GM12873 (cell line): ENCODE measurements around the gene OSBPL6.

Experiments used
- TF ChIP-seq, protein P1 (sequence below): IDR thresholded peaks from 2 replicates; pipeline ENCODE4 v1.5.1; 2012; ENCODE audit warnings: low read depth, mild to moderate bottlenecking, moderate library complexity, low read length, control low read depth; ENCODE audit not compliant: insufficient read depth; ENCODE audit errors: missing control alignments

OSBPL6 gene

DNA sequence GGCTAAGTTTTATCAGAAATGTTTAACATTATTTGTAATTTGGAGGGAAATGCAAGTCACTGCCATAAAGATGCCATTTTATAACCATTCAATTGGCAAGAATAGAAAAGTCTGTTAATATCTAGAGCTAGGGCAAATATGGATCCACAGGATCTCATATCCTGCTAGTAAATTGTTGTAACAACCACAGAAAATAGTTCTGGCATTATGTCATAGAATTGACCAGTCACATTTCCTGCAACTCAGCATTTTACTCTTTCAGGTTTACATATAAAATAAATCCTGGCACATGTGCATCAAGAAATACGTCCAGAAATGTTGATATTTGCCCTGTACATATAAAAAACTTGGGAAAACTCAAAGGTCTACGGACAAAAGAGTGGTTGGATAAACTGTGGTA is 32.9 kb downstream of the OSBPL6 start:
- TF ChIP-seq, protein P1, sequence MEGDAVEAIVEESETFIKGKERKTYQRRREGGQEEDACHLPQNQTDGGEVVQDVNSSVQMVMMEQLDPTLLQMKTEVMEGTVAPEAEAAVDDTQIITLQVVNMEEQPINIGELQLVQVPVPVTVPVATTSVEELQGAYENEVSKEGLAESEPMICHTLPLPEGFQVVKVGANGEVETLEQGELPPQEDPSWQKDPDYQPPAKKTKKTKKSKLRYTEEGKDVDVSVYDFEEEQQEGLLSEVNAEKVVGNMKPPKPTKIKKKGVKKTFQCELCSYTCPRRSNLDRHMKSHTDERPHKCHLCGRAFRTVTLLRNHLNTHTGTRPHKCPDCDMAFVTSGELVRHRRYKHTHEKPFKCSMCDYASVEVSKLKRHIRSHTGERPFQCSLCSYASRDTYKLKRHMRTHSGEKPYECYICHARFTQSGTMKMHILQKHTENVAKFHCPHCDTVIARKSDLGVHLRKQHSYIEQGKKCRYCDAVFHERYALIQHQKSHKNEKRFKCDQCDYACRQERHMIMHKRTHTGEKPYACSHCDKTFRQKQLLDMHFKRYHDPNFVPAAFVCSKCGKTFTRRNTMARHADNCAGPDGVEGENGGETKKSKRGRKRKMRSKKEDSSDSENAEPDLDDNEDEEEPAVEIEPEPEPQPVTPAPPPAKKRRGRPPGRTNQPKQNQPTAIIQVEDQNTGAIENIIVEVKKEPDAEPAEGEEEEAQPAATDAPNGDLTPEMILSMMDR: no peak

DNA sequence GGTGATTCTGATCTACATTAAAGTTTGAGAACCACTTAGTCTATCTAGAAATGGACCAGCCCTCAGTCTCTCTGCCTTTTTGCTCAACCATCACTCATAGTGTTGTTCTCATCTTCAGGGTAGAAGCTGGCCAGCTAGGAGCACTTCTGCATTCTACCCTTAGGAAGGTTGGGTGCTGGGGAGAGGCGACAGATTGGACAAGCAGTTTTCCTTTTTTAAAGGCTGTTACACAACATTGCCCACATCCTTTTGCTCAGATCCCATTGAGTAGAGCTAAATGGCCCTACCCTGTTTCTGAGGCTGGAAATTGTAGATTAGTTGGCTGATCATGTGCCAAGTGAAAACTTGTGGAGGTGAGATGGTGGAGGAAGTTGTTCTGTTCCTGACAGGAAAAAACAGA is 35.6 kb downstream of the OSBPL6 start:
- TF ChIP-seq, protein P1: no peak

DNA sequence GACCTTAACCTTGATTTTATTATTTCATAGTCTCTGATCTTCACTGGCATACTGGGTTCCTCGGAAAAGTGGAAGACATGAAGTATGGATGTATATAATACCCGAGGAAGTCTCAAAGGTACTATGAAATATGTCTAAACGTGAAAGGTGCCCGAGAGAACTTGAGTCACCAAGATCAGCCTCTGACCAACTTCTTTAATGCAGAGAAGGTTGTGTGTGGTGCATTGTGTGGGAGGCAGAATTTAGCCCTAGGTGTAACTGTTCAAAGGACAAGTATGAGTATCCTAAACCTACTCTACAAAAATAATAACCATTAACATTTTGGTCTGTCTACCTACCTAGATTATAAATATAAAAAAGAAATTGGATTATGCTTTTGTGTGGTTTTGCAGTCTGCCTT is 36.1 kb downstream of the OSBPL6 start:
- TF ChIP-seq, protein P1: no peak

DNA sequence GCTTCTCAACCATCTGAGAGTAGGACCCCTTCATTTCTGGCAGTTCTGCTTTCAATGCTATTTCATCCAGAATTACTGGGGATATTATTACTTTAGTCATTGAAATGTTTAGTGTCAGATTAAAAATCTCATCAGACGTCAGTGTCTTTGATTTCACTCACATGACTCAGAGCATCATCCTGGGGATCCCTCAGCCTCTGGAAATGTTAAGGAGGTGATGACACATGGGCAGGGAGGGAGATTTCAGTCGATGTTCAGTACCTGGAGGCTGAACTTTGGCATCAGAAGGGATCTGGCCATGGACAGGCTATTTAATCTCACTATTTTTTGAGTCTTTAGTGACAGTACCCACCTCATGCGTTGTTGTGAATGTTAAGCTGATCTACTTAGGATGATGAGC is 39.1 kb downstream of the OSBPL6 start:
- TF ChIP-seq, protein P1: no peak

DNA sequence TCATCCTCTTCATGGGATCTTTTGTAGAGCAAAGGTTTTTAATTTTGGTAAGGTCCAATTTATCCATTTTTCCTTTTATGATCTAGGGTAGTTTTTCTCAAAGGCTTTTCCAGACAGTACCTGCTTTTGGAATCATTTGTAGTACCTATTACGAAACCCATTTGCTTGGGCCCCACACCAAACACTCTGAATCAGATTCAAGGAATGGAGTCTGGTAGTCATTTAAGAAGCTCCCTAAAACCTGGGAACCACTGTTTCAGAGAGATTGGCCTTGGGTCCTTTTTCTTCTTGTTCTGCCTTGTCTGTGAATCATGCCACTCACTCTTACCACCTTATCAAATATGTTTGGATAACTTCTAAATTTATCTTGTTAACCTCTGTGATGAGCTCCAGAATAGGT is 40.3 kb downstream of the OSBPL6 start:
- TF ChIP-seq, protein P1: no peak

DNA sequence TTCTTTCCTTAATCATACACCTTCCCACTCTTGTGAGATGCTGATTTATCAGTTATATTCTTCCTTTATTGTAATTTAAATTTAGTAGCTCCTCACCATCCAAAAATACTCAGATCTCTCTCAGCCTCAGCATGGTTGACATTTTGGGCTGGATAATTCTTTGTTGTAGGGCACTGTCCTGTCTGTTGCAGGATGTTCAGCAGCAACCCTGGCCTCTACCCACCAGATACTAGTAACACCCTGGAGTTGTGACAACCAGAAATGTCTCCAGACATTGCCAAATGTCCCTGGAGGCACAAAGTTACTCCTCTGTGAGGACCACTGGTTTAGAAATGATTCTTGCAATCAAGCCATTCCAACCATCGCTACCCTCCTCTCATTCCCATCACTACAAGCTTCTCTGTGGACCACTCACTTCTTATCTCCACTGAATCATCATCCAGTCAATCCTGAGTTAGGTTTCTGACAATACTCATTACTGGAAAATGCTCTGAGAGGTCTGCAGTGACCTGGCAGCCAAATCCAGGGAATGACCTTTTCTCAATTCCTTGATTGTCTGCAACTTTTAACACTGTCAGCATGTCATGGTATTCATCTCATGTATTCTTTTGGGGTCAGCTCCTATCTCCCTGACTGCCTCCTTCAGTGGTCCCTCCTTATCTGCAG is 43.3 kb downstream of the OSBPL6 start:
- TF ChIP-seq, protein P1: no peak

DNA sequence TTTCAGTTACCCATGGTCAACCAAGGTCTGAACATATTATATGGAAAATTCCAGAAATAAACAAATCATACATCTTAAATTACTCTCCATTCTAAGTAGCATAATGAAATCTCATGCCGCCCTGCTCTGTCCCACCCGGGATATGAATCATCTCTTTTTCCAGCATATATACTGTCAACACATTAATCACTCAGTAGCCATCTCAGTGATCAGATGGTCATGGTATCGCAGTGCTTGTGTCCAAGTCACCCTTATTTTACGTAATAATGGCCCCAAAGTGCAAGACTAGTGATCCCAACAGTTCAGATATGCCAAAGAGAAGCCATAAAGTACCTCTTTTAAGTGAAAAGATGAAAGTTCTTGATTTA is 43.8 kb downstream of the OSBPL6 start:
- TF ChIP-seq, protein P1: no peak
